ENCODE data around the gene NT5C3B.
A peak's percentile ranks its signal among the peaks of the same experiment; 100 is the strongest.
"Not testable (repeated sequence)": the region's sequence is repeated elsewhere in the genome, so short reads cannot be mapped to it uniquely, and the experiment has no call there.

NT5C3B gene

DNA sequence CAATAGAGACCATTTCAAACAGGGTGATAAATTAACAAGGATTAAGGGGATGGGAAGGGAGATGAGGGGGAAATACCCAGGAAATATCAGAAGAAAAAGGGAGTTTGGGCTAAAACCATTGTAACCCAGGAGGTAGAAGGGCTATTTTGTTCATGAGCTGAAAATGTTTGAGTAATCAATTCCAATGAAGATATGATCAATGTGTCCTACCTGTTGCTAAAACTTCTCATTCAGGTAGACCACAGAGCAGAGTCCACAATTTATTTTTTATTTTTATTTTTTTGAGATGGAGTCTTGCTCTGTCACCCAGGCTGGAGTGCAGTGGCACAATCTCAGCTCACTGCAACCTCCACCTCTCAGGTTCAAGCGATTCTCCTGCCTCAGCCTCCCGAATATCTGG lies 3.4 kb upstream of the NT5C3B start:
- not testable (repeated sequence) for DNase-seq (ENCODE audit: low read depth)

DNA sequence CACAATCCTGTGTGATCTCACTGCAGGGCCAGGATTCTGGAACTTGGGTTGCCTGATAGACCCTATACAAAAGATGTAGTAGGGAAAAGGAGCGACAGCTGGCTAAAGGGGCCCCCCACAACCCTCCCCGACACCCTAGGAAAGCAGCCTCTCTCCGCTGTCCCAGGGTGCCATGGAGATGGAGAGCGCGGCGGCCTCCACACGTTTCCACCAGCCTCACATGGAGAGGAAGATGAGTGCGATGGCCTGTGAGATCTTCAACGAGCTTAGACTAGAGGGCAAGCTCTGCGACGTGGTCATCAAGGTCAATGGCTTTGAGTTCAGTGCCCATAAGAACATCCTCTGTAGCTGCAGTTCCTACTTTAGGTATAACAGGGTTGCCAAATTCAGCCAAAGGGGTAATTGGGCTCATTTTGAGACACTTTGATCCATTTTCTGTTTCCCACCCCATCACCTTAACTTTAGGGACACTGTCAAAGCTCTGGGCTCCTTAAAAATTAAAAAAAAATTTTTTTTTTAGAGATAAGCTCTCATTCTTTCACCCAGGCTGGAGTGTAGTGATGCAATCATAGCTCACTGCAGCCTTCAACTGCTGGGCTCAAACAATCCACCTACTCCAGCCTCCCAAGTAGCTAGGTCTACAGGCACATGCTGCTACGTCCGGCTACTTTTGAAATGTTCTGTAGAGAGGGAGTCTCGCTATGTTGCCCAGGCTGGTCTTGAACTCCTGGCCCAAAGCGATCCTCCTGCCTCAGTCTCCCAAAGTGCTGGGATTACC lies 1.9 kb upstream of the NT5C3B start, which contains the start of gene KLHL10:
TSS of gene KLHL10 (plus strand) at position 65 of the 778 bp plus-strand sequence. CDS start at position 173, 108 bp downstream.
- no peak for DNase-seq (ENCODE audit: low read depth)

DNA sequence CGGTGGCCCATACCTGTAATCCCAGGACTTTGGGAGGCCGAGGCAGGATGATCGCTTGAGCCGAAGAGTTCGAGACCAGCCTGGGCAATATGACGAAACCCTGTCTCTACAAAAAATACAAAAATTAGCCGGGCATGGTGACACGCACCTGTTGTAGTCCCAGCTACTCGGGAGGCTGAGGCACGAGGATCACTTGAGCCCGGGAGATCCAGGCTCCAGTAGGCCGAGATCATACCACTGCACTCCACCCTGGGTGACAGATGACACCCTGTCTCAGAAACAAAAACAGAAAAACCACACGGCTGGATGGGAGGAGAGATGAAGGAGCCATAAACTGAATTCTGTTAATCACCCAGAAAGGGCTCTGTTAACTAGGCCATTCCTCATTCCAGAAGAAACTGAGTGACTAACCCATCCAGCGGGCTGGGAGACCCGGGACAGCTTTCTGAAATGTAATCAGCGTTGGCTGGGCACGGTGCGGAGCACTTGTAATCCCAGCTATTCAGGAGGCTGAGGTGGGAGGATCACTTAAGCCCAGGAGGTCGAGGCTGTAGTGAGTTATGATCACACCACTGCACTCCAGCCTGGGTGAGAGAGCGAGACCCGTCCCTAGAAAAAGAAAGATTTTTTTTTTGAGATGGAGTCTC lies 641 bp upstream of the NT5C3B start:
- DNase-seq (ENCODE audit: low read depth), result no peak

DNA sequence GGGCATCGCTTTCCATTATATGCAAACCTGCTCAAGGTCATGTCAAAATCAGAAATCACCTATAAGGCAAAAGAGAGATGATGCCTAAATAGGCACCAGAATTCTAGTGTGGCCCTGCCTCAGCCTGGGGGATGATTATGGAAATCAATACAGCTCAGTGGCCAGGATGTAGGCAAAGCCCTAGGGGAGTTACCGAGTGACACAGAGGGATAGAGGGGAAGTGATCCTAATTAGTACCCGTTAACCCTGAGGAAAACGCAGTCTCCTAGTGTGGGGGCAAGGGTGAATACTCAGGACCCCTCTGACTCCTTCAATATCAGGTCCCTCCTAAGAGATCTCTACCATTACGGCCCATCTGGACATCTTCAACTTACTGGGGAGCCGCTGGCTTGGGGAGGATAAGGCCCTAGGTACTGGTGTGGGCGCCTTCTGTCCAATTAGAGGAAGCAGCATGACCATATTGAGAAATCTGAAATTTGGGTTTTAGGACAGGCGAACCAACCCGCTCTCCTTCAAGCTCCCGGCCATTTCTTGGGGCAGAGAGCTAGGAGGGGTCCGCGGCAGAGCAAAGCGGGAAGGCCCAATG lies 725 bp downstream of the NT5C3B start:
- DNase-seq (ENCODE audit: low read depth), result no peak

DNA sequence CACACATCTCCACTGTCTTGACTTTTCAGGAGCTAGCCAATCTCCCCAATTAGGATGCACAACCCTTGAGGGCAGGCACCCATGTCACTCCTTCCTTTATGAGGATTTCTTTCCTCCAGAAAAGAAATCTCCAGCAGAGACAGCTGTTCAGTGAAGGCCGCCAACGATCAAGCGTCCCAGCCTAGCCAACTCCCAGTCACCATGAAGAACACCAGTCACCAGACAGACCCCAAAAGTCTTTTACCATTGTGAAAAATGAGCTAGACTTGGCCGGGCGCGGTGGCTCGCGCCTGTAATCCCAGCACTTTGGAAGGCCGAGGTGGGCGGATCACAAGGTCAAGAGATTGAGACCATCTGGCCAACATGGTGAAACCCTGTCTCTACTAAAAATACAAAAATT lies 6.1 kb downstream of the NT5C3B start:
- DNase-seq (ENCODE audit: low read depth), result not testable (repeated sequence)

DNA sequence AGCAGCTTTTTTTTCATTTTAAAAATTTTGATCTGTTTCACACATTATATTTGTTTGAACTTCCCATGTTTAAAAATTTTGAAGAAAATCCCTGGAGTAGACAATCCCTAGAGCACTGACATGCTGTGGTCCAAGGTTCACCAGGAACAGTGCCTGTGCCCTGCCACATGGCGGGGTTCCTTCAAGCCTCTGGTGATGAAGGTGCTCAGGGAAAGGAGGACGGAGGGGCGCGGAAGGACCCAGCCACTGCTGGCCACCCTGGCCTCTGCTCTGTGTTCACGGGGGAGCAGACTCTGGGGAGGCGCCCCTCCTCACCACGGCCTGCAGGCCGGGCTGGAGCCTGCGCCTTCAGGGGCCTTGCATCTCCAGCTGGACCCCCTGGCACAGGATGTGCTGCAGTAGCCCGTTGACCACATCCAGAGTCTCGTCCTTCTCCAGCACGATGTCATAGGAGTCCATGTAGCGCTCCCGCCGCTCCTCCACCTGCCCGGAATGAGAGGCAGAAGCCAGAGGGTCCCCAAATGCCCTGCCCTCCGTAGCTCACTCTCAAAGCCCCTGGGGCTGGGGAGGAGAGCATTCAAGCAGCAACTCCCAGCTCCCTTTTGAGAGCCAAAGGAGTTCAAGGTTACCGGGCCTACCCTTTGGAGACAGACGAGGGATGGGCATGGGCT lies 10.7 kb downstream of the NT5C3B start:
- DNase-seq (ENCODE audit: low read depth), result no peak

DNA sequence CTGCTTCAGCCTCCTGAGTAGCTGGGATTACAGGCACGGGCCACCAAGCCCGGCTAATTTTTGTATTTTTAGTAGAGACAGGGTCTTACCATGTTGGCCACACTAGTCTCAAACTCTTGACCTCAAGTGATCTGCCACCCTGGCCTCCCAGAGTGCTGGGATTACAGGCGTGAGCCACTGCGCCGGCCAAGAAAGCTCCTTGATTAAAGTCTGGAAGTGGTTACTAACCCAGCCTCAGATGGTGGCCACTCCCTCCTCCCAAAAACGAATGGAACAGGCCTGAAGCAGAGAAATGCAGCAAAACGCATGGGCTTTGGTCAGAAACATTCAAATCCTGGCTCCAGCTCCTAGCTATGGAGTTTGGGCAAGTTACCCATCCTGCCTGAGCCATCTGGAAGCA lies 11.9 kb downstream of the NT5C3B start:
- DNase-seq (ENCODE audit: low read depth), result no peak

DNA sequence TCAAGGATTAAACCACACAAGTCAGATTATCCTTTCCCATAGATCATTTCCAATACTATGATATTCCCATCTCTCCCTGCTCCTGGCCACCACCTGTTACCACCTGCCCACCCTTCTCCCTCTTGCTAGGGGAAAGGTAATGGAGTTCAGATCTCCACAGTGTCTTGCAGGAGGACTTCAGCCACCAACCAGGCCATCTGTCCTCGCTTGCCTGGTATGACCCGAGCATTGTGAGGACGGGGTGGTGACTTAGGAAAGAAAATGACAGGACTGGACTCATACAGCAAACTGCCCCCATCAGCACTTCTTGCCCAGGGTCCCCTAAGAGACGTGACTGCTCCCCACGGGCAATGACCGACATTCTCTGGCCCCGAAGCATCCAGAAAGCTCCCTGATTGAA lies 12.5 kb downstream of the NT5C3B start:
- DNase-seq (ENCODE audit: low read depth), result no peak

DNA sequence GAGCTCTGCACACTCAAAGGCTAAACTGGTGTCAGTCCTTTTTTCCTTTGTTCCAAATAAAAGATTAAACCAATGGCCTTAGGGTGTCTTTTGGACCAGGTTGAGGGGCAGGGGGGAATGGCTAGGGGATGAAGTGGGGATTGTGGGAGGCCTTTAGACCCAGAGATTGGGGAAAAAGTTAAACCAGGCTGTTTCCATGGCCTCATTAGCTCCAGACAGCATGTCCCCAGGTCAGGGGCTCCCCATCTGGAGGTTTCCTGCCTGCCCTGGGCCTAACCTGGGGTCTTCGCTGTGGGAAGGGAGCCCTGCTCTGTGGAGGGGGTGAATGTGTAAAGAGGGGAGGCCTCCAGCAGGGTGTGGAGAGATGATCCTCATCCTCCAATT lies 12.9 kb downstream of the NT5C3B start:
- no peak for DNase-seq (ENCODE audit: low read depth)

DNA sequence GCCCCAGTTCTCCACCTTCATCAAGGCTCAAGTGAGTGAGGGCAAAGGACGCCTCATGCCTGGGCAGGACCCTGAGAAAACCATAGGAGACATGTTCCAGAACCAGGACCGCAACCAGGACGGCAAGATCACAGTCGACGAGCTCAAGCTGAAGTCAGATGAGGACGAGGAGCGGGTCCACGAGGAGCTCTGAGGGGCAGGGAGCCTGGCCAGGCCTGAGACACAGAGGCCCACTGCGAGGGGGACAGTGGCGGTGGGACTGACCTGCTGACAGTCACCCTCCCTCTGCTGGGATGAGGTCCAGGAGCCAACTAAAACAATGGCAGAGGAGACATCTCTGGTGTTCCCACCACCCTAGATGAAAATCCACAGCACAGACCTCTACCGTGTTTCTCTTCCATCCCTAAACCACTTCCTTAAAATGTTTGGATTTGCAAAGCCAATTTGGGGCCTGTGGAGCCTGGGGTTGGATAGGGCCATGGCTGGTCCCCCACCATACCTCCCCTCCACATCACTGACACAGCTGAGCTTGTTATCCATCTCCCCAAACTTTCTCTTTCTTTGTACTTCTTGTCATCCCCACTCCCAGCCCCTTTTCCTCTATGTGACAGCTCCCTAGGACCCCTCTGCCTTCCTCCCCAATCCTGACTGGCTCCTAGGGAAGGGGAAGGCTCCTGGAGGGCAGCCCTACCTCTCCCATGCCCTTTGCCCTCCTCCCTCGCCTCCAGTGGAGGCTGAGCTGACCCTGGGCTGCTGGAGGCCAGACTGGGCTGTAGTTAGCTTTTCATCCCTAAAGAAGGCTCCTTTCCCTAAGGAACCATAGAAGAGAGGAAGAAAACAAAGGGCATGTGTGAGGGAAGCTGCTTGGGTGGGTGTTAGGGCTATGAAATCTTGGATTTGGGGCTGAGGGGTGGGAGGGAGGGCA lies 13.6 kb downstream of the NT5C3B start:
- no peak for DNase-seq (ENCODE audit: low read depth)

DNA sequence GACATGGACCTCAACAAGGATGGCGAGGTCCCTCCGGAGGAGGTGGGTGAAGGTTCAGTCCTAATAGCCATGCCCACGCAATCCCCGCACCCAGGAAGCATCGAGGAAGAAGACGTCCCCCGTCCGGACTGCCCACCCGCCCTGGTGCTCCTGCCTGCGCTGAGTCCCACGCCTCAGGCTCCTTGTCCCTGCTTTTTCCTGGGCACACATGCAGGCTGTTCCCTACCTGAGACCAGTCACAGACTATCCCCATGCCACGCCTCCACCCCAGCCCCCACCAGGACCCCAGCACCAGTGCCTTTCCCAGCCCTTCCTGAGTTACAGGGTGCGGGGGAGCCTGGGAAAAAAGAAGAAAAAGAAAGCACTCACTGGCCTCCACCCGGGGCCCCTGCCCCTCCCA lies 14.3 kb downstream of the NT5C3B start:
- DNase-seq (ENCODE audit: low read depth), result no peak

DNA sequence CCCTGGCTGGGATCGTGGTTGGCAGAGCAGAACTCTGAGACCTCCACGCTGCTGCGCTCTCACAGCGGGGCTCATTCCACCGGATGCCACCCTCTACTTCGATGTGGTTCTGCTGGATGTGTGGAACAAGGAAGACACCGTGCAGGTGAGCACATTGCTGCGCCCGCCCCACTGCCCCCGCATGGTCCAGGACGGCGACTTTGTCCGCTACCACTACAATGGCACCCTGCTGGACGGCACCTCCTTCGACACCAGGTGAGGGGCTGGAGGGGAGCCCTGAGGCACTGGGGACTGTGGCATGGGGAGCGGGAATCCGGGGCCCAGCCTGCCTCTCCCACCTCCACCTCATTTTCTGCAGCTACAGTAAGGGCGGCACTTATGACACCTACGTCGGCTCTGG lies 18.0 kb downstream of the NT5C3B start:
- no peak for DNase-seq (ENCODE audit: low read depth)

DNA sequence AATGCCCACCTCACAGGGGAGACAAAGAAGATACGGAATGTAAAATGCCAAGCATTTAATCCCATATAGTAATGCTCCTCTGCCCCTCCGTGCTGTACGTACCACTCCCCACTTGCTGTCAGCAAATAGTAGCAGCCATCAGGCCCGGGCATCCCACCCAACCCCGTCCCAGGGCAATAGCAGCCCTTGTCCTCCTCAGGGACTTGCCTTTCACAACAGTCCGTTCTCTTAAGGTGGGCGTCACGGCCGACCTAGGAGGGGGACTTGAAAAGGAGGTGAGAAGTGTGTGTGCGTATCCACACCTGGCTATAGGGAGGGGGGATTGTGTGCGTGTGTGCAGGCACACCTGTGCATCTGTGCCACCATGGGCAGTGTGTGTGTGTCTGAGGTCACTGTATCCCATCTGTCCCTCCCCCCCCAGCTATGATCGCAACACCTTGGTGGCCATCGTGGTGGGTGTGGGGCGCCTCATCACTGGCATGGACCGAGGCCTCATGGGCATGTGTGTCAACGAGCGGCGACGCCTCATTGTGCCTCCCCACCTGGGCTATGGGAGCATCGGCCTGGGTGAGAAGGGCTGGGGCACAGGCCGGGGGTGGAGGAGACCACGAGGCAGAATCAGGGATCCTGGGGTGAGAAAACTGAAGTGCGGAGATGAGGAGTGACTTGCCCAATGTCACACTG lies 19.3 kb downstream of the NT5C3B start:
- no peak for DNase-seq (ENCODE audit: low read depth)

DNA sequence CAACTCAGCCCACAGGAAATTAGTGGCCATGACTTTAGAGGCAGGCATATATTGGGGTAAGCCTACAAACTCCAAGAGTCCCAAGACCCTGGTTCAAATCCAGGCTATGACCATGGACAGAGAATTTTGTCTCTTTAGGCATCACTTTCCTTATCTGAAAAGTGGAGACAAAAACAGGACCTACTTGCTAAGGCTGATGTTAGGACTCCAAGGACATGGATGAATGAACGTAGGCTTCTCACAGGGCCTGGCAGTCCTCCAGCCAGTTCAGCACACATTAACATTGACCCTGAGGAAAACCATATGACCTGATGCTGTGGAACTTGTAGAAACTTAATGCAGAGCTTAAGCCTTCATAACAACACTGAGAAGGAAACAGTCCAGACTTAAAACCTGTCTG lies 21.8 kb downstream of the NT5C3B start:
- peak; percentile 67 for DNase-seq (ENCODE audit: low read depth)

DNA sequence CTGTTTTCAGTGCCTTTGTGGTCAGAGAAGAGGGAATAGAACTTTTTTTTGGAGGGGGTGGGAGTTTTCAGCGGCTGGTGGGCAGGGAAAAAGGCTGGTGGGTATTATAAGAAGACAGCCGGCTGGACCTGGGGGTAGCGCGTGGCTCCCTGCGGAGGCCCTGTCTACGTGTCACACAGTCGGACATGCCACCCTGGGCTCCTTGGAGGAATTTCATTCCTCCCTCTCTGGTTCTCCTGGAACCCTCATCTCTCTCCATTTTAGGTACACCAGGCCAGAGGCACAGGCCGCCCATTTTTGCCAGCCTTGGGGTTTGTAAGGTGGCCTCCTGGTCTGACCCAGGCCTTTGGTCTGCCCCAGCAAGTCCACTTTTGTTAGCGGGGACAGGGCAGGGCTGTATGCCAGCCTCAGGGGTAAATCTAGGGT lies 22.3 kb downstream of the NT5C3B start:
- DNase-seq (ENCODE audit: low read depth), result no peak

DNA sequence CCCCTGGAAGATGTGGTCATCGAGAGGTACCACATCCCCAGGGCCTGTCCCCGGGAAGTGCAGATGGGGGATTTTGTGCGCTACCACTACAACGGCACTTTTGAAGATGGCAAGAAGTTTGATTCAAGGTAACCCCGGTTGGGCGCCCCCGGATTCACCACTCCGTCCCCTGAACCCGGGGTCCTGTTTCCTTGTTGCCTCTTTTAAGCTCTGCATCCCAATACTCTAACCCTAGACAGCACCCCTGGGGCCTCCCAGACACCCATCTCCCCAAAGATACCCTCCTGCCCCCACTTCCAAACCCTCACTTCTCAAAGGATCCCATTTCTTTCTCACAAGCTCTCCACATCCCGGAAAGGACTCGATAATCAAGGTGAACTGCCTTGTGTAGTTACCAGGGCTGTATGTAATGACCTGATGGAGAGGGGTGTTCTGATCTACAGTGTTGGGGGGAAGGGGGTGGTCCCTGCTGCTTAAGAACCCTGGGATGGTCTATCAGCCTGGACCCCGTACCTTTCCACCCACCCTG lies 22.8 kb downstream of the NT5C3B start:
- DNase-seq (ENCODE audit: low read depth), result no peak

DNA sequence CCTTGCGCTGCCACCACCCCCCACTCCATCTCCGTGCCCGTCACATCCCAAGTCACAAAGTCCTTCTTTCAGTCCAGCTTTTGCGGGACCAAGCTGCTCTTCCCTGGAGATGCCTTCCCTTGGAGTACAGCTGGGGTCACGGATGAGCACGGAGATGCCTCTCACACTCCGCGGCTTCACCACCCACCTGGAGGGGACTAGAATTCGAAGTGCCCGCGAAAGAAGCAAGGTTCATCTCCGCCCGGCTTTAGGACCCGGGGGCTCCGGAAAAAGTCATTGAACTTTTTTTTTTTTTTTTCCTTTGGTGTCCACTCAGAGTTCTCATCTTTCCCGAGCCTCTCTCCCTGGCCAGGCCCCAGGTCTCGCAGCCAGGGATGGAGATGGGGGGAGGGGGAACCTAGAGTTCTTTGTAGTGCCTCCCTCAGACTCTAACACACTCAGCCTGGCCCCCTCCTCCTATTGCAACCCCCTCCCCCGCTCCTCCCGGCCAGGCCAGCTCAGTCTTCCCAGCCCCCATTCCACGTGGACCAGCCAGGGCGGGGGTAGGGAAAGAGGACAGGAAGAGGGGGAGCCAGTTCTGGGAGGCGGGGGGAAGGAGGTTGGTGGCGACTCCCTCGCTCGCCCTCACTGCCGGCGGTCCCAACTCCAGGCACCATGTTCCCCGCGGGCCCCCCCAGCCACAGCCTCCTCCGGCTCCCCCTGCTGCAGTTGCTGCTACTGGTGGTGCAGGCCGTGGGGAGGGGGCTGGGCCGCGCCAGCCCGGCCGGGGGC lies 23.5 kb downstream of the NT5C3B start, which contains the start of gene FKBP10:
TSS of gene FKBP10 (plus strand) at position 624 of the 771 bp plus-strand sequence. CDS start at position 655, 31 bp downstream.
- peak; percentile 84 for DNase-seq (ENCODE audit: low read depth)

DNA sequence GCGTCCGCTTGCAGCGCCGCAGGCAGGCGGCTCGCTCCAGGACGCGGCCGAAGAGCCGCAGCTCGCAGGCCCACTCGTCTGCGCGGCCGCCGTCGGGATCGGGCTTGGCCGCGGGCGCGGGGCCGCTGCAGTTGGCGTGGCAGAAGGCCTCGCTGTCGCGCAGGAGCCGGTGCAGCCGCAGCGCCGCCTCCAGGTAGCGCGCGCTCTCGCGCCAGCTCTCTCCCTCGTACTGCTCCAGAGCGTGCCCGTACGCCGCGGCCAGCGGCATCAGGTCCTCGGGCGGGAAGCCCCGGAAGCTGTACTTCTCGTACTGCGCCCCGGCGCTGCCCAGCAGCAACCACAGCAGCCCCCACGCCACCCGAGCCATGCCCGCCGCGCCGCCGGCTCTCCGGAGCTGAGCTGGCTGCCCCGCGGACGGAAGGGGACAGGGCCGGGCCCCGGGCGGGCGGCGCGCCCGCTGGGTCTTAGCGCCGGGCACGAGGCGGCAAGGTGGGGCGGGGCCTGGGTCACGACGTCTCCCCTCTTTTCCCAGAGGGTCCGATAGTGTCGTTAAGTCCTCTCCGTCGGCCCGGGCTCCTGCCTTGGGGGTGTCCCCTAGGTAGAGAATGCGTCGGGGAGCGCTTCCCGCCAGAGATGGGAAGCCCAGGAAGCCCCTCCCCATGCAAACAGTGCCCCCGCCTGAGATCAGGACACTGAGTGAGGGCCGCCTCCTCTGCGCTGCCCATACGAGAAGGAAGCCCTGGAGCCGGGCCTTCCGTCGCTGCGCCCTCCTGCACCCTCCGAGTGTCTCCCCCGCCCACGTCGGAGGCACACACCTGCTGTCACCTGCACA lies 24.3 kb downstream of the NT5C3B start, which contains the start of gene P3H4:
TSS of gene P3H4 (minus strand) at position 401 of the 832 bp plus-strand sequence. CDS start at position 367, 34 bp downstream.
- peak; percentile 83 for DNase-seq (ENCODE audit: low read depth)
